ENCODE results near the gene MAGOH. TPM values are rescaled to one million over a fixed set of nuclear protein-coding genes. Genes with fewer than 3 reads are reported as not detected.
"Not testable (repeated sequence)": the region's sequence is repeated elsewhere in the genome, so short reads cannot be mapped to it uniquely, and the experiment has no call there.

Gene MAGOH
- total RNA-seq, 2 donors from 2014 or later = 65.2 TPM

GRCh38 chr1:53242381-53242780 is 4.1 kb upstream of the MAGOH start:
- ATAC-seq (replicated peaks in 1 of 2) = no peak

GRCh38 chr1:53241828-53242227 is 3.5 kb upstream of the MAGOH start:
- H3K36me3 Mint-ChIP-seq (ENCODE audit: insufficient read depth in 2 of 2) = peaks cover 4 to 6% of the 10 kb centered on the region in 2 donors
- H3K4me3 Mint-ChIP-seq = no peak overlapping the region
- H3K9me3 Mint-ChIP-seq = no peaks in the 10 kb centered on the region
- H3K27me3 Mint-ChIP-seq (ENCODE audit: low read depth) = no peaks in the 10 kb centered on the region
- peaks cover 21% of the 10 kb centered on the region for H3K4me1 Mint-ChIP-seq (ENCODE audit: low read depth)
- no peak overlapping the region for H3K27ac Mint-ChIP-seq
- ATAC-seq (replicated peaks in 1 of 2) = no peak
- no peak for DNase-seq

More at GRCh38 chr1:53242381-53242780, 4.1 kb upstream of the MAGOH start:
- no peak overlapping the region for H3K27ac Mint-ChIP-seq
- no peaks in the 10 kb centered on the region for H3K27me3 Mint-ChIP-seq (ENCODE audit: low read depth)
- peaks cover 16% of the 10 kb centered on the region for H3K4me1 Mint-ChIP-seq (ENCODE audit: low read depth)
- no peak overlapping the region for H3K4me3 Mint-ChIP-seq
- H3K36me3 Mint-ChIP-seq (ENCODE audit: insufficient read depth in 2 of 2) = peaks cover 4 to 6% of the 10 kb centered on the region in 2 donors
- no peaks in the 10 kb centered on the region for H3K9me3 Mint-ChIP-seq
- no peak for DNase-seq

- H3K4me1 Mint-ChIP-seq (ENCODE audit: low read depth) = peaks cover 30% of the 10 kb centered on the region
- H3K4me3 Mint-ChIP-seq = peak overlapping the region; percentile 97 to 99
- H3K36me3 Mint-ChIP-seq (ENCODE audit: insufficient read depth in 2 of 2) = peaks cover 6 to 9% of the 10 kb centered on the region in 2 donors
- DNase-seq = no peak
- H3K27ac Mint-ChIP-seq = peak overlapping the region; percentile 98
- H3K9me3 Mint-ChIP-seq = no peaks in the 10 kb centered on the region
- no peaks in the 10 kb centered on the region for H3K27me3 Mint-ChIP-seq (ENCODE audit: low read depth)
- no peak for ATAC-seq (replicated peaks in 1 of 2)
These were observed 680 bp downstream of the MAGOH start for GRCh38 chr1:53237638-53238037.

- peaks cover 0 to 1% of the 10 kb centered on the region in 2 donors for H3K36me3 Mint-ChIP-seq (ENCODE audit: insufficient read depth in 2 of 2)
- H3K27me3 Mint-ChIP-seq (ENCODE audit: low read depth) = no peaks in the 10 kb centered on the region
- H3K27ac Mint-ChIP-seq = peak overlapping the region; percentile 94
- H3K4me3 Mint-ChIP-seq = peak overlapping the region; percentile 87
- peaks cover 37% of the 10 kb centered on the region for H3K4me1 Mint-ChIP-seq (ENCODE audit: low read depth)
- no peak for ATAC-seq (replicated peaks in 1 of 2)
- H3K9me3 Mint-ChIP-seq = no peaks in the 10 kb centered on the region
- DNase-seq = no peak
These were observed 17.4 kb downstream of the MAGOH start for GRCh38 chr1:53220962-53221286.

- H3K36me3 Mint-ChIP-seq (ENCODE audit: insufficient read depth in 2 of 2) = peaks cover 0 to 1% of the 10 kb centered on the region in 2 donors
These were observed 18.0 kb downstream of the MAGOH start, which contains the start of gene CZIB for GRCh38 chr1:53220171-53220961. Gene CZIB (minus strand): TSS chr1:53220634. CDS start chr1:53220575, 59 bp downstream.

GRCh38 chr1:53219711-53220110 is 18.6 kb downstream of the MAGOH start:
- Mint-ChIP-seq H3K27me3 (ENCODE audit: low read depth) (no peaks in the 10 kb centered on the region), H3K4me1 (ENCODE audit: low read depth) (peaks cover 37% of the 10 kb centered on the region), H3K9me3 (no peaks in the 10 kb centered on the region), H3K27ac (peak overlapping the region; percentile 94), H3K36me3 (ENCODE audit: insufficient read depth in 2 of 2) (peaks cover 0 to 4% of the 10 kb centered on the region in 2 donors), H3K4me3 (peak overlapping the region; percentile 87)
- no peak for DNase-seq
- ATAC-seq (replicated peaks in 1 of 2) = no peak

More at GRCh38 chr1:53220171-53220961, 18.0 kb downstream of the MAGOH start, which contains the start of gene CZIB:
- H3K4me1 Mint-ChIP-seq (ENCODE audit: low read depth) = peaks cover 37% of the 10 kb centered on the region
- H3K4me3 Mint-ChIP-seq = peak within 1 kb of the TSS; percentile 87
- ATAC-seq (replicated peaks in 1 of 2) (peak; percentile 93 to 94), DNase-seq (peak; percentile 96 to 98)
- H3K9me3 Mint-ChIP-seq = no peaks in the 10 kb centered on the region
- H3K27ac Mint-ChIP-seq = peak within 1 kb of the TSS; percentile 94
- no peaks in the 10 kb centered on the region for H3K27me3 Mint-ChIP-seq (ENCODE audit: low read depth)

GRCh38 chr1:53218201-53218600 is 20.1 kb downstream of the MAGOH start:
- no peak for DNase-seq
- no peak for ATAC-seq (replicated peaks in 1 of 2)
- Mint-ChIP-seq H3K4me3 (no peak overlapping the region), H3K9me3 (no peaks in the 10 kb centered on the region), H3K36me3 (ENCODE audit: insufficient read depth in 2 of 2) (peaks cover 0 to 5% of the 10 kb centered on the region in 2 donors), H3K27me3 (ENCODE audit: low read depth) (no peaks in the 10 kb centered on the region), H3K4me1 (ENCODE audit: low read depth) (peaks cover 37% of the 10 kb centered on the region), H3K27ac (no peak overlapping the region)

- ATAC-seq (replicated peaks in 1 of 2) (no peak), DNase-seq (no peak)
- Mint-ChIP-seq H3K4me3 (no peak overlapping the region), H3K4me1 (ENCODE audit: low read depth) (peaks cover 22% of the 10 kb centered on the region), H3K27ac (peak overlapping the region; percentile 38), H3K9me3 (no peaks in the 10 kb centered on the region), H3K36me3 (ENCODE audit: insufficient read depth in 2 of 2) (peaks cover 2 to 18% of the 10 kb centered on the region in 2 donors), H3K27me3 (ENCODE audit: low read depth) (no peaks in the 10 kb centered on the region)
These were observed 23.9 kb downstream of the MAGOH start for GRCh38 chr1:53214376-53214940.

- Mint-ChIP-seq H3K36me3 (ENCODE audit: insufficient read depth in 2 of 2) (peaks cover 13 to 35% of the 10 kb centered on the region in 2 donors), H3K27ac (no peak overlapping the region), H3K4me1 (ENCODE audit: low read depth) (no peaks in the 10 kb centered on the region), H3K9me3 (peaks cover 6 to 7% of the 10 kb centered on the region in 2 donors), H3K27me3 (ENCODE audit: low read depth) (no peaks in the 10 kb centered on the region), H3K4me3 (no peak overlapping the region)
- ATAC-seq (replicated peaks in 1 of 2) (no peak), DNase-seq (no peak)
These were observed 27.4 kb downstream of the MAGOH start for GRCh38 chr1:53210954-53211353.

GRCh38 chr1:53210352-53210751 is 28.0 kb downstream of the MAGOH start:
- Mint-ChIP-seq H3K9me3 (peaks cover 6 to 7% of the 10 kb centered on the region in 2 donors), H3K4me1 (ENCODE audit: low read depth) (no peaks in the 10 kb centered on the region), H3K27me3 (ENCODE audit: low read depth) (no peaks in the 10 kb centered on the region), H3K4me3 (no peak overlapping the region), H3K36me3 (ENCODE audit: insufficient read depth in 2 of 2) (peaks cover 13 to 38% of the 10 kb centered on the region in 2 donors), H3K27ac (no peak overlapping the region)
- DNase-seq = no peak
- no peak for ATAC-seq (replicated peaks in 1 of 2)

- H3K36me3 Mint-ChIP-seq (ENCODE audit: insufficient read depth in 2 of 2) = peaks cover 32 to 58% of the 10 kb centered on the region in 2 donors
- peaks cover 7 to 11% of the 10 kb centered on the region in 2 donors for H3K9me3 Mint-ChIP-seq
- no peaks in the 10 kb centered on the region for H3K4me1 Mint-ChIP-seq (ENCODE audit: low read depth)
- no peak overlapping the region for H3K27ac Mint-ChIP-seq
- H3K27me3 Mint-ChIP-seq (ENCODE audit: low read depth) = no peaks in the 10 kb centered on the region
- DNase-seq = no peak
- ATAC-seq (replicated peaks in 1 of 2) = no peak
- no peak overlapping the region for H3K4me3 Mint-ChIP-seq
These were observed 30.6 kb downstream of the MAGOH start for GRCh38 chr1:53207726-53208125.

- no peak for DNase-seq
- H3K9me3 Mint-ChIP-seq = peaks cover 7 to 11% of the 10 kb centered on the region in 2 donors
- H3K27ac Mint-ChIP-seq = no peak overlapping the region
- no peak for ATAC-seq (replicated peaks in 1 of 2)
- no peaks in the 10 kb centered on the region for H3K4me1 Mint-ChIP-seq (ENCODE audit: low read depth)
- no peaks in the 10 kb centered on the region for H3K27me3 Mint-ChIP-seq (ENCODE audit: low read depth)
- H3K36me3 Mint-ChIP-seq (ENCODE audit: insufficient read depth in 2 of 2) = peaks cover 33 to 60% of the 10 kb centered on the region in 2 donors
- H3K4me3 Mint-ChIP-seq = no peak overlapping the region
These were observed 31.5 kb downstream of the MAGOH start for GRCh38 chr1:53206735-53207379.

- not testable (repeated sequence) for ATAC-seq (replicated peaks in 1 of 2); DNase-seq; H3K4me1 Mint-ChIP-seq (ENCODE audit: low read depth)
These were observed 32.1 kb downstream of the MAGOH start for GRCh38 chr1:53206083-53206685.

More at GRCh38 chr1:53206083-53206685, 32.1 kb downstream of the MAGOH start:
- Mint-ChIP-seq H3K9me3 (peaks cover 7 to 11% of the 10 kb centered on the region in 2 donors), H3K36me3 (ENCODE audit: insufficient read depth in 2 of 2) (peaks cover 33 to 55% of the 10 kb centered on the region in 2 donors)
- not testable (repeated sequence) for H3K27me3 Mint-ChIP-seq (ENCODE audit: low read depth); H3K4me3 Mint-ChIP-seq; H3K27ac Mint-ChIP-seq
